ENCODE results near the gene CACNA1D. TPM values are rescaled to one million over a fixed set of nuclear protein-coding genes. Genes with fewer than 3 reads are reported as not detected.

CACNA1D gene
- total RNA-seq, 4 donors from 2014 or later, result 5.7 to 38.2 (median 20.0) TPM

DNA sequence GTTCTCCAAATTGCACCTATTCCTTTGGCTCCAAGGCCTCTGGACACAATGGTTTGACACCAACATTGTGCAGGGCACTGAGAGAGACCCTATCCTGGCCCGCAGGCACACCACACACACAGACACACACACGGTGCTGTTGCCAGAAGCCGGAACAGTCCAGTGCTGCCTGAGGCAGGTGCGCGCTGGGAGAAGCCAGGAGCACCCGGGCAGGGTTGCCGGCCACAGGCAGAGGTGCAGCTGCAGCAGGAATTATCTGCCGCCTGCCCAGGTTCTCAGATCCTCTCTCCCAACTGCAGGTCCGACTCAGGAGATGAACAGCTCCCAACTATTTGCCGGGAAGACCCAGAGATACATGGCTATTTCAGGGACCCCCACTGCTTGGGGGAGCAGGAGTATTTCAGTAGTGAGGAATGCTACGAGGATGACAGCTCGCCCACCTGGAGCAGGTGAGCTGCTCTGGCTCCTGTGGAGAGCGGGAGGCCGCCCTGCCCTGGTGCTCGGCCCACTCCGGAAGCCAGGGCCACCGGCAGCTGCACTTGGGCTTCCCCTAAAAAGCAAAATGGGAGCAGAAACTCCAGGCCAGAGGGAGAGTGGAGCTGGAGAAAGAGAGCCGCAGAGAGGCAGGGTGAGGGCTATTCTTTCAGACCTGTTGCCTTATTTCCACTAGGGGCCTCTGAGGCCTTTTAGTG is 308.9 kb downstream of the CACNA1D start:
- Histone ChIP-seq H3K27ac (no peak overlapping the region), H3K4me1 (peaks cover 0 to 5% (median 0%) of the 10 kb centered on the region in 4 donors), H3K9me3 (no peaks in the 10 kb centered on the region), H3K4me3 (no peak overlapping the region), H3K27me3 (no peaks in the 10 kb centered on the region), H3K36me3 (peaks cover 0 to 10% (median 0%) of the 10 kb centered on the region in 3 donors)
- DNase-seq (ENCODE audit: low spot score in 2 of 2), result no peak
- TF ChIP-seq EP300 (IDR thresholded peaks at IDR 0.05), result no peak
- no peak for TF ChIP-seq POLR2A (IDR thresholded peaks at IDR 0.05)
- TF ChIP-seq, protein P1, sequence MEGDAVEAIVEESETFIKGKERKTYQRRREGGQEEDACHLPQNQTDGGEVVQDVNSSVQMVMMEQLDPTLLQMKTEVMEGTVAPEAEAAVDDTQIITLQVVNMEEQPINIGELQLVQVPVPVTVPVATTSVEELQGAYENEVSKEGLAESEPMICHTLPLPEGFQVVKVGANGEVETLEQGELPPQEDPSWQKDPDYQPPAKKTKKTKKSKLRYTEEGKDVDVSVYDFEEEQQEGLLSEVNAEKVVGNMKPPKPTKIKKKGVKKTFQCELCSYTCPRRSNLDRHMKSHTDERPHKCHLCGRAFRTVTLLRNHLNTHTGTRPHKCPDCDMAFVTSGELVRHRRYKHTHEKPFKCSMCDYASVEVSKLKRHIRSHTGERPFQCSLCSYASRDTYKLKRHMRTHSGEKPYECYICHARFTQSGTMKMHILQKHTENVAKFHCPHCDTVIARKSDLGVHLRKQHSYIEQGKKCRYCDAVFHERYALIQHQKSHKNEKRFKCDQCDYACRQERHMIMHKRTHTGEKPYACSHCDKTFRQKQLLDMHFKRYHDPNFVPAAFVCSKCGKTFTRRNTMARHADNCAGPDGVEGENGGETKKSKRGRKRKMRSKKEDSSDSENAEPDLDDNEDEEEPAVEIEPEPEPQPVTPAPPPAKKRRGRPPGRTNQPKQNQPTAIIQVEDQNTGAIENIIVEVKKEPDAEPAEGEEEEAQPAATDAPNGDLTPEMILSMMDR (IDR thresholded peaks at IDR 0.05), result no peak
- WGBS, 2 donors, result 87 to 97% methylated on average over 17 of the region's 18 CpGs

DNA sequence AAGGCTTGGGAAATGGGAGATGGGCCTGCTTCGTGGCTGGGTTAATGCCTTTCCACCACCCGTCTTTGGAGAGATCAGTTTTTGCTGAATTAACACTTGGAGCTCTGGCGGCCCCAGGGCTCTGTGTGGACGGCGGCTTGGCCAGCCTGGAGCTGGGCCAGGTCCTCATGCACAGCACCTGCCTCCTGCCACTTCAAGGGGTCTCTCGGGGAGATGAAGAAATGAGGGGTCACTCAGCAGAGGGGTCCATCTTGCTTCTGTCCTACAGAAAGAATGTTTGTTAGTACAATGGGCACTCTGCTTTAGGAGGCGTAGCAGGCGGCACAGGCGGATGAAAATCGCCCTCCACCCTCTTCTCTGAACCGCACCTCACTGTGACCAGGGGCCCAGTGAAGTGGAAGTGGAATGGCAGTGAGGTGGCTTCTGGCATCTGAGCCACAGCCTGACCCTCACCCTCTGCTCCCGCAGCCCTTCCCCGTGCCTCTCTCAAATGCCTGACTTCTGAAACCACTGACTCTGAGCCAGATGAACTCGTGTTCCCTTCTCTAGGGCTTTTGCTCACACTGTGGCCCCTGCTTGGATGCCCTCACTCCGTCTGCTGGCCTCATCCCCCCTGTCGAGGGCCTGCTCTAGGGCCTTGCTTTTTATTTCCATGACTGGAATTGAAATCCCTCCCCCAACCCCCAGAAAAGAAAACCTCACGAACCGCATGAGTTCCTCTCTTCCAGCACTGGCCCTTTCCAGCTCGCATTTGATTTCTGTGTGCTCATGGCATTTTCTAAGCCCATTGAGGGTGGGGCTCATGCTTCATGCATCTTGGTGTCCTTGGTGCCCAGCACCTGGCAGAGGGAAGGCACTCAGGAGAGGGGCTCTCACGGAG is 309.6 kb downstream of the CACNA1D start:
- Histone ChIP-seq H3K4me1 (peaks cover 0 to 5% (median 0%) of the 10 kb centered on the region in 4 donors), H3K36me3 (peaks cover 0 to 15% (median 0%) of the 10 kb centered on the region in 3 donors), H3K4me3 (no peak overlapping the region), H3K27me3 (no peaks in the 10 kb centered on the region), H3K27ac (no peak overlapping the region), H3K9me3 (no peaks in the 10 kb centered on the region)
- DNase-seq (ENCODE audit: low spot score in 2 of 2), result no peak
- WGBS, 2 donors, result 56 to 61% methylated on average over 19 to 20 of the region's 20 CpGs
- no peak for TF ChIP-seq POLR2A (IDR thresholded peaks at IDR 0.05)
- TF ChIP-seq, protein P1 (IDR thresholded peaks at IDR 0.05), result no peak
- TF ChIP-seq EP300 (IDR thresholded peaks at IDR 0.05), result no peak

- peaks cover 0 to 16% (median 0%) of the 10 kb centered on the region in 3 donors for H3K36me3 ChIP-seq
- no peaks in the 10 kb centered on the region for H3K9me3 ChIP-seq
- H3K4me3 ChIP-seq, result no peak overlapping the region
- 64 to 68% methylated on average over 14 of the region's 14 CpGs for WGBS, 2 donors
- H3K27me3 ChIP-seq, result no peaks in the 10 kb centered on the region
- TF ChIP-seq, protein P1 (IDR thresholded peaks at IDR 0.05), result no peak
- TF ChIP-seq EP300 (IDR thresholded peaks at IDR 0.05) (no peak), POLR2A (IDR thresholded peaks at IDR 0.05) (no peak)
- H3K27ac ChIP-seq, result no peak overlapping the region
- no peak for DNase-seq (ENCODE audit: low spot score in 2 of 2)
- peaks cover 0 to 5% (median 0%) of the 10 kb centered on the region in 4 donors for H3K4me1 ChIP-seq
Measured at GRCh38 chr3:53804697-53805462, 310.5 kb downstream of the CACNA1D start.

GRCh38 chr3:53805463-53806159 is 311.2 kb downstream of the CACNA1D start:
- H3K4me3 ChIP-seq, result no peak overlapping the region
- WGBS, 2 donors, result 79 to 83% methylated on average over 4 of the region's 4 CpGs
- H3K9me3 ChIP-seq, result no peaks in the 10 kb centered on the region
- H3K4me1 ChIP-seq, result peaks cover 0 to 5% (median 0%) of the 10 kb centered on the region in 4 donors
- no peak for DNase-seq (ENCODE audit: low spot score in 2 of 2)
- H3K36me3 ChIP-seq, result peaks cover 0 to 12% (median 0%) of the 10 kb centered on the region in 3 donors
- no peak overlapping the region for H3K27ac ChIP-seq
- no peaks in the 10 kb centered on the region for H3K27me3 ChIP-seq
- TF ChIP-seq POLR2A (IDR thresholded peaks at IDR 0.05), result no peak
- no peak for TF ChIP-seq EP300 (IDR thresholded peaks at IDR 0.05)
- TF ChIP-seq, protein P1 (IDR thresholded peaks at IDR 0.05), result no peak
